ENCODE measurements around the gene DMRT2.
A peak's percentile ranks its signal among the peaks of the same experiment; 100 is the strongest.

Gene DMRT2

GRCh38 chr9:1047591-1048230, 2.4 kb upstream of the DMRT2 start:
- DNase-seq = peak in 1 of 14 donors; percentile 14

DNA sequence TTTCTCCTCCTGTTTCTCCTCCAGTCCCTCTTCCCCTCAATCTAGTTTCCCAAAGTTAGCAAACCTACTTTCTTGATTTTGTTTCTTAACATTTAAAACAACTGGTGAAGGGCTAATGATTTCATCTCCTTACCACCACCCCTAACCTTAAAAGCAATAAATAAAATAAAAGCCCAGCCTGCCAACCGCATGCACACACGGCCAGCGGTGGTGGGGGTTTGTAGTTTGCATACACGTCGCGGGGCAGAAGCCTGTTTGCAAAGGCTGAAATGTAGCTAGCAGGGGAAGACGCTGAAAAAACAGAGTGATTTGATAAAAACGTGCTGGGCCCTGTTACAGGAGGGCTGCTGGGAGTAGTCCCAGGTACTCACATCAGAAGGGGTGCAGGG, 1.9 kb upstream of the DMRT2 start:
- no peak for DNase-seq

DNA sequence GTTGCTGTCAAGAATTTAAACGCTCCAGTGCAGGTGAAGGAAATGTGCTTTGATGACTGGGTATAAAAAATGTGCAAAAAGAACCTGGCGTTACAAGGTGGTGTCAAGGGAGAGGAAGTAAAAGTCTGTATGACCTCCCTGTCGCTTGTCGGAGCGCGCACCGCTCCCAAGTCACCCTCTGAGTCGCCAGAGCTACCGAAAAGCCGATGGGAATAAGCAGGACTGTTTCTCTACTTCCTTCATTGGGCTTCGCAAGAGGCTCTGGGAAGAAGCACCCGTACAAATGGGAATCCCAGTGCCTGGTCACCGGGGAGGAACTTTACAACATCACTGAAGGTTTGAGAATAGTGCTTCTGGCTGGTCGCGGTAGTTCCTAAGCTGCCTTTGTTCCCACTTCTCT, 1.3 kb upstream of the DMRT2 start:
- no peak for DNase-seq

- DNase-seq = no peak
Measured at GRCh38 chr9:1049641-1050040, 516 bp upstream of the DMRT2 start.

GRCh38 chr9:1051210-1051583, 1.0 kb downstream of the DMRT2 start:
- peak in 1 of 14 donors; percentile 34 for DNase-seq

GRCh38 chr9:1051584-1052275, 1.6 kb downstream of the DMRT2 start:
- peak in 7 of 14 donors; percentile 21 to 66 (median 45) for DNase-seq

- DNase-seq = peak in 2 of 14 donors; percentile 31 to 52
Measured at GRCh38 chr9:1052365-1053281, 2.5 kb downstream of the DMRT2 start.

DNA sequence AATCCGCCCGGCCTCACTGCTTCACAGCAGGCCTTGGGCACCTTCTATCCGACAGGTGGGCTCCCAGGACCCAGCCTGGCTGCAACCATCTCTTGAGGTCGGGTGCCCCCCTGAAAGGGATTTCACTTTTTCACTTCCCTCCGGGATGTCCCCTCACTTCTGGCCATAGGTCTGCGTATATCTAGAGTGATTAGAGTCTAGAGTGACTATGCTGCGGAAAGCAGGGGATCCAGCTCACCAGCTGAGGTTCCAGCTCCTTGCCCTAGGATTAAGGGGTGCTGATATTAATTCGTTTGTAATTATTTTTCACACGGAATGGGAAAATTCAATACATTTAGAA, 3.1 kb downstream of the DMRT2 start:
- DNase-seq = no peak

DNA sequence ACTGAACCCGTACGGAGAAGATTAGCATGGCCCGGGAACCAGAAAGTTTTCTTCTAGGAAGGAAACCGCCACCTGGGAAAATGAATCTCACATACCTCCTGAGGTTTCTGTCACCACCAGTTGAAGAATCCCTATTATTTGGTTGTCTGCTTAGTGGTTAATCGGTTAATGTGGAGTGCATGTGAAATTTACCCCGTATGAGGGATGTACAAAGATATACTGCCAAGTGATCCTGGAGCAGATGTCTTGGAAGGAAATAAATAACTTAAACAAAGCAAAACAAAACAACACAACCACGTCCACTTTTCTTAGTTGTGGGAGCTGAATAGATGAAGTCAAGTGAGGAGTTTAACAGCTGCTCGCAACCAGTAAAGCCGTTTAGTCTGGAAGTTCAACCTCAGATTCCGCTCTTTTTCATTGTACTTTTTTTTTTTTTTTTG, 3.8 kb downstream of the DMRT2 start:
- DNase-seq = no peak

GRCh38 chr9:1055166-1055565, 5.0 kb downstream of the DMRT2 start:
- no peak for DNase-seq

GRCh38 chr9:1057910-1058309, 7.8 kb downstream of the DMRT2 start:
- peak in 11 of 14 donors; percentile 4 to 75 (median 50) for DNase-seq

DNA sequence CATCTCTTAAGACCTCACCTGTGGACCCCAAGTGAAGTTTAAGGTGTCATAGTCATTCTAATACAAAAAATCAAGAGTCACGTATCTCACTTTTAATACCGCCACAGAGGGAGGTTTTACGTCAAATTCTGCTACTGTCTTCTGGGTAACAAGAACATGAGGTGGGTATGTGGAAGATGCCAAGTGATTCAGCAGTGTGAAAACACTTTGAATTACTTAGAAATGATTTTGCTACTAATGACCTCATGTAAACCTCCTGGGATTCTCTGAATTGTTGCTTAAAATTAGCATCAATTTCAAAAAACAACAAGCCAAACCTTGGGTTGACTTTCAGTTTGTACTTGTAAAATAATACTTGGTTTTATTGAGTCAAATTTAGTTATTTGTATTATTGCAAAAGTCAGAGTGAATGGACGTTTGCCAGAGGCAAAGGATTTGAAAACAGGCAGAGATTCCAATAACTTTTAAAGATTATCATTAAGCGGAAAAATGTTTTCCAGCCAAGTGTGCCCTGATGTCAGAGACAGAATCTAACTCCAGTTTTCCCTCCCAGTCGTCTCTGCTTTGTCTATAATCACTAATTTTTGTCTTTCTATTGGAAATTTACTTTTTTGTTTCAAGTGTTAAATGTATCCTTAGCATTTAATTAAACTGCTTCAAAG, 8.8 kb downstream of the DMRT2 start:
- DNase-seq = no peak

- no peak for DNase-seq
Measured at GRCh38 chr9:1065130-1065529, 15.0 kb downstream of the DMRT2 start.

GRCh38 chr9:1070692-1071091, 20.5 kb downstream of the DMRT2 start:
- DNase-seq = no peak

DNA sequence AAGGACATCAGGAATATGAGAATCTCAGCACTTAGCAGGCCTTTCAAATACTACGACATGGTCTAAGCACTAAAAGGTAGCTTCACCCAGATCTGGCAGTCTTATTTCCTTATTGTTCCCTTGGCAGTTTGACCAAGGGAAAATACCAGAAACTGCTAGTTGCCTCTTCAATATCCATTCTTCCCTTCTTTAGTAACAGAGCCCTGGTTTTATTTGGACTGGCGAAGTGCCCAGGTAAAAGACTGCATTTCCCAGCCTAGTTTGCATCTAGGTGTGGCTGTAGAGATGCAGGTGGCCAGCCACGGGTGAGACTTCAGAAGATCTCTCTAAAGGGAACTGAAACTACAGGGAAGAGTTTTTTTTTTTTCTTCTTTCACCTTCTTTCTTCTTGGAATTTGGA, 21.6 kb downstream of the DMRT2 start:
- no peak for DNase-seq

DNA sequence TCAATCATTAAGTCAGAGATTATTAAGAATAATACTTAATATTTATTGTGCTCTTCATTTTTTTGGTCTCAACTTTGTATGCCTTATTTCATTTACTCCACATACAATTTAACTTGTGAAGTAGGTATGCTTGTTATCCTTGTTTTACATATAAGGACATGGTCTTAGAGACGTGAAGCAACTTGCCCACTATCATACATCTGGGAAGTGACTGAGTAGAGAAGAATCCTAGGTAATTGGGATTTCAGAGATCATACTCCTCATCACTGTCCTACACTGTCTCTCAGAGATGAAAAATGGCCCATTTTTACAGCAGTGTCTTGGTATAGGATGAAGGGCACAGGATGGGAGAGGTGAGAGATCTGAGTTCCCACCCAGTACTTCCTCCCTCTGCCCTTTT, 23.3 kb downstream of the DMRT2 start:
- DNase-seq = no peak

- no peak for DNase-seq
Measured at GRCh38 chr9:1077616-1078015, 27.5 kb downstream of the DMRT2 start.

GRCh38 chr9:1083325-1083913, 33.3 kb downstream of the DMRT2 start:
- DNase-seq = peak in 12 of 14 donors; percentile 6 to 80 (median 46)

GRCh38 chr9:1085086-1085485, 34.9 kb downstream of the DMRT2 start:
- DNase-seq = no peak

GRCh38 chr9:1086517-1086916, 36.4 kb downstream of the DMRT2 start:
- no peak for DNase-seq

DNA sequence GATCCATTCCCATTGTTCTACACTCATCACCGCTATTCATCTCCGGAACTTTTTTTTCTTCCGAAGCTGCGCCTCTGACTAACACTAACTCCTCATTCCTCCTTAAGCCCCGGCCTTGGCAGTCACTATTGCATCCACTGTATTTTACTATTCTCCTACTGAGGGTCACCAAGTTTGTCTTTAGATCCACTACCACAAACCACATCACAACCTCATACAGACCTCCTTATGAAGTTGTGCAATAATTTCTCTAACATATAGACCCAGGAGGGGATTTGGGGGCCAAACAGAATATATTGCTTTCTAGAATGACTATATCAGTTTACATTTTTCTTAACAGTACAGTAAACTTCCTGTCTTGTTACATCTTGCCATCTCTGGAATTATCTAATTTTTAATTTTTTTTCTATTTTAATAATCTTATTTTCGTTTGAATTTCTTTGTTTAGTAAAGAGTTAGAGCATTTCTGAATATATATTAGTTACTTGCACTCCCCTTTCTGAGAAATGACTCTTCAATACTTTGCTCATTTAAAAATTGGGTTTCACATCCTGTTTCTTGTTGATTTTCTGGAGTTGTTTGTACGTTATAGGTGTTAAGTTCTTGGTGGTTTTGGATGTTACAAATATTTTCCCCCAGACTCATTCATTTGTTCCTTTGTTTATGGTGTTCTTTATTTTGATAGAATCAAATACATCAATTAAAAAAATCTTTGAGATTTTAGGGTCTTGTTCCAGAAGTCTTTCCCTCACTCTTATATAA, 37.1 kb downstream of the DMRT2 start:
- DNase-seq = no peak

DNA sequence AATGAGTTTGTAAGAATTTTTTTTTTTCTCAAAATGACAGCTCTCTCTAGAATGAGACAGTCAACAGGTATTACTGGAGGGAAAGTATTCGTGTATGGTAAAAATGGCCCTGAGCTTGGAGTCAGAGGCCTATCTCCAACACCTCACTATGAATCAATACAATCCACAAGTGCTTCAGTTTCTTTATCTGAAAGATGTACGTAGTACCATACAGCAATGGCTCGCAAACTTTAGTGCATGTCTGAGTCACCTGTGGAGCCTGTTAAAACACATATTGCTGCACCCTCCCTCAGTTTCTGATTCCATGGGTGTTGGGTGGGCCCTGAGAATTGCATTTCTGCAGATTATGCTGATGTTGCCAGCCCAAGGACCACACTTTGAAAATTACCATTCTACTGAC, 44.6 kb downstream of the DMRT2 start:
- DNase-seq = no peak

All from C1 segment of cervical spinal cord (tissue), 14 donors.